Liver (tissue), 3 donors: ENCODE data around the gene MKNK1.

Experiments used
- EGR1 ChIP-seq, 2 donors: IDR thresholded peaks; 2 replicates each; pipeline ENCODE4 v1.6.1; 2016 to 2018; ENCODE audit warnings: antibody characterized with exemption in 2 of 2, low read depth in 2 of 2
- RXRA ChIP-seq, 2 donors: IDR thresholded peaks; 2 replicates each; pipeline ENCODE4 v1.6.1; 2017 to 2018; ENCODE audit warnings: antibody characterized with exemption in 2 of 2, mild to moderate bottlenecking in 1 of 2
- SP1 ChIP-seq: IDR thresholded peaks from 2 replicates; pipeline ENCODE4 v1.6.1; 2018; ENCODE audit warnings: antibody characterized with exemption, mild to moderate bottlenecking
- TF ChIP-seq, protein P1 (sequence below): fragments of 150-350 bp; IDR thresholded peaks from 2 replicates; pipeline ENCODE4 v1.5.1; 2017; ENCODE audit warnings: improper control_type of control experiment, low read depth, low read length; ENCODE audit not compliant: missing input control
- donor health status: healthy.
- donor health status: healthy.

DNA sequence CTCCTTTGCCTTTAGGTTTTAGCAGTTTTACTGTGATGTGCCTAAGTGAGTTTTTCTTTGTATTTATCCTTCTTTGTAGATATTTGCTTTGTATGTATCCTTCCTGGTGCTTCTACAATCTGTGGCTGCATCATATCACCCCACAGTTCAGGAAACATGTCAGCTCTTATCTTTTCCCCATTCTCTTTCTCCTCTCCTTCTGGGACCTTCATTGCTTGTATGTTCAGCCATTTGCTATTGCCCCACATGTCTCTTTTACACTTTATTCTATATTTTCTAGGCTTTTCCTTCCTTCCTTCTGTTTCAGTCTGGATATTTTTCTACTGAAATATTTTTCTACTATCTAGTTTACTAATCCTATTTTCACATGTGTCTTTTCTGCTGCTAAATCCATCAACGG is 67.5 kb downstream of the MKNK1 start:
- TF ChIP-seq, protein P1, sequence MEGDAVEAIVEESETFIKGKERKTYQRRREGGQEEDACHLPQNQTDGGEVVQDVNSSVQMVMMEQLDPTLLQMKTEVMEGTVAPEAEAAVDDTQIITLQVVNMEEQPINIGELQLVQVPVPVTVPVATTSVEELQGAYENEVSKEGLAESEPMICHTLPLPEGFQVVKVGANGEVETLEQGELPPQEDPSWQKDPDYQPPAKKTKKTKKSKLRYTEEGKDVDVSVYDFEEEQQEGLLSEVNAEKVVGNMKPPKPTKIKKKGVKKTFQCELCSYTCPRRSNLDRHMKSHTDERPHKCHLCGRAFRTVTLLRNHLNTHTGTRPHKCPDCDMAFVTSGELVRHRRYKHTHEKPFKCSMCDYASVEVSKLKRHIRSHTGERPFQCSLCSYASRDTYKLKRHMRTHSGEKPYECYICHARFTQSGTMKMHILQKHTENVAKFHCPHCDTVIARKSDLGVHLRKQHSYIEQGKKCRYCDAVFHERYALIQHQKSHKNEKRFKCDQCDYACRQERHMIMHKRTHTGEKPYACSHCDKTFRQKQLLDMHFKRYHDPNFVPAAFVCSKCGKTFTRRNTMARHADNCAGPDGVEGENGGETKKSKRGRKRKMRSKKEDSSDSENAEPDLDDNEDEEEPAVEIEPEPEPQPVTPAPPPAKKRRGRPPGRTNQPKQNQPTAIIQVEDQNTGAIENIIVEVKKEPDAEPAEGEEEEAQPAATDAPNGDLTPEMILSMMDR = no peak
- TF ChIP-seq RXRA (IDR thresholded peaks at IDR 0.05) (no peak), EGR1 (IDR thresholded peaks at IDR 0.05; ENCODE audit: low read depth in 2 of 2) (no peak), SP1 (no peak)
